LNCaP clone FGC (cell line): Measurements from ENCODE around the gene NIF3L1.

Experiments used
- DNase-seq: peaks from one replicate; pipeline ENCODE4 v3.0.0-alpha.2; 2011; ENCODE audit warnings: low read depth
- H3K4me3 ChIP-seq: 2 replicates; pipeline ENCODE4 v1.5.1; 2011; ENCODE audit warnings: mild to moderate bottlenecking, low read depth, low read length, control low read depth
- TF ChIP-seq, protein P1 (sequence below): IDR thresholded peaks from 2 replicates; pipeline ENCODE4 v1.5.1; 2012; ENCODE audit warnings: mild to moderate bottlenecking; ENCODE audit not compliant: control insufficient read depth, insufficient read depth; ENCODE audit errors: extremely low read depth

NIF3L1 gene

GRCh38 chr2:200847939-200848338 is 41.2 kb upstream of the NIF3L1 start:
- TF ChIP-seq, protein P1, sequence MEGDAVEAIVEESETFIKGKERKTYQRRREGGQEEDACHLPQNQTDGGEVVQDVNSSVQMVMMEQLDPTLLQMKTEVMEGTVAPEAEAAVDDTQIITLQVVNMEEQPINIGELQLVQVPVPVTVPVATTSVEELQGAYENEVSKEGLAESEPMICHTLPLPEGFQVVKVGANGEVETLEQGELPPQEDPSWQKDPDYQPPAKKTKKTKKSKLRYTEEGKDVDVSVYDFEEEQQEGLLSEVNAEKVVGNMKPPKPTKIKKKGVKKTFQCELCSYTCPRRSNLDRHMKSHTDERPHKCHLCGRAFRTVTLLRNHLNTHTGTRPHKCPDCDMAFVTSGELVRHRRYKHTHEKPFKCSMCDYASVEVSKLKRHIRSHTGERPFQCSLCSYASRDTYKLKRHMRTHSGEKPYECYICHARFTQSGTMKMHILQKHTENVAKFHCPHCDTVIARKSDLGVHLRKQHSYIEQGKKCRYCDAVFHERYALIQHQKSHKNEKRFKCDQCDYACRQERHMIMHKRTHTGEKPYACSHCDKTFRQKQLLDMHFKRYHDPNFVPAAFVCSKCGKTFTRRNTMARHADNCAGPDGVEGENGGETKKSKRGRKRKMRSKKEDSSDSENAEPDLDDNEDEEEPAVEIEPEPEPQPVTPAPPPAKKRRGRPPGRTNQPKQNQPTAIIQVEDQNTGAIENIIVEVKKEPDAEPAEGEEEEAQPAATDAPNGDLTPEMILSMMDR: no peak
- no peak overlapping the region for H3K4me3 ChIP-seq
- no peak for DNase-seq

- TF ChIP-seq, protein P1: no peak
- no peak for DNase-seq
- H3K4me3 ChIP-seq: no peak overlapping the region
These were observed 38.5 kb upstream of the NIF3L1 start for GRCh38 chr2:200850512-200851256.

DNA sequence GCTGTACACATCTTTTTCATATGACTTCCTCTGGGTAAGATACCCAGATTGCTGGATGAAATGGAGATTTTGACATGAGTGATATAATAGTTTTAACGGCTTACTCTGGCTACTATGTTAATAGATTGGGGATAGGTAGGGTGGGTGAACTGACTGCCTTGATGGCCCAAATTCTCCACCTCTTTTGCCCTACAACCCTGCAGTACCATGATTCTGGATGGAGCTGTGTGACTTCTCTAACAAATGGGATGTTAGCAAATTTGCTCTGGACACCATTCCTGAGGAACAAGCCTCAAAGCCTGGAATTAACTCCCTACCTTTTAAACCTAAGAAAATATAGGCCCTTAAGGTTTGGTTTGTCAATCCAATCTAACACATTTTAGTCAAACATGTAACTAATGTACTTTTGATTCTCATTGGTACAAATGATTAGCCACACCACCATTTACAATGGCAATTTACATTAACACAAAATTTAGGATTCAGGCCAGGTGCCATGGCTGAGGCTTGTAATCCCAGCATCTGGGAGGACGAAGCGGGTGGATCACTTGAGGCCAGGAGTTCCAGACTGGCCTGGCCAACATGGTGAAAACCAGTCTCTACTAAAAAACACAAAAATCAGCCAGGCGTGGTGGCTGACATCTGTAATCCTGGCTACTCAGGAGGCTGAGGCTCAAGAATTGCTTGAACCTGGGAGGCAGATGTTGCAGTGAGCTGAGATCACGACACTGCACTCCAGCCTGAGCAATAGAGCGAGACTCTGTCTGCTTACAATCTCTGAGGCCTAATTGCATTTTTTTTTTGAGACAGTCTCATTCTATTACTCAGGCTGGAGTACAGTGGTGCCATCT is 37.5 kb upstream of the NIF3L1 start:
- DNase-seq: no peak
- TF ChIP-seq, protein P1: no peak
- no peak overlapping the region for H3K4me3 ChIP-seq

DNA sequence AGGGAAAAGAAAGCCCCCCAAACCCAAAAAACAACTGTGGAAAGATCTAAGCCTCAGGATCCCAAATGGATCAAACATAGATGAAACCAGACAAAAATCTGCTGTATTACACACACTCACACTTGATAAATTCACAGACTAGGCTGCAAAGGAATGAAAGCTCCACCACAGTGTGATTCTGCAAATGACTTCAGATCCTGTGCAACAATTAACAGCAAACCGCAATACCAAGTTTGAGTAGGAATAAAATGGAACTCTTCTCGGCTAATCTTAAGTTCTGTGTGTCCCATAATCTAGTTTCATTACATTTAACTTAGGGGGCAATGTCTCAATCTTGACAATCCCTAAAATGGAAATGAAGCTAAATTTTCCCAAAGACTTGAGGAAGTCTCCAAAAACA is 36.6 kb upstream of the NIF3L1 start:
- no peak overlapping the region for H3K4me3 ChIP-seq
- TF ChIP-seq, protein P1: no peak
- no peak for DNase-seq

GRCh38 chr2:200856806-200857205 is 32.4 kb upstream of the NIF3L1 start:
- TF ChIP-seq, protein P1: no peak
- no peak overlapping the region for H3K4me3 ChIP-seq
- DNase-seq: no peak

GRCh38 chr2:200860092-200860795 is 28.9 kb upstream of the NIF3L1 start:
- no peak for DNase-seq
- H3K4me3 ChIP-seq: peak overlapping the region; percentile 82; the same call in 1 of the 2 replicates
- TF ChIP-seq, protein P1: no peak
